H9 (cell line): ENCODE results near the gene ERVFRD-1. TPM values are rescaled to one million over a fixed set of nuclear protein-coding genes. Genes with fewer than 3 reads are reported as not detected.

Source experiments
- DNase-seq: peaks from one replicate; pipeline ENCODE4 v3.0.0-alpha.2; 2017
- H2AFZ ChIP-seq: one replicate; pipeline ENCODE4 v1.6.1; 2013; ENCODE audit warnings: mild to moderate bottlenecking, low read length, control low read depth, moderate library complexity
- H2AK5ac ChIP-seq: 2 replicates; pipeline ENCODE4 v1.6.1; 2013; ENCODE audit warnings: low read length, control low read depth, mixed read lengths; ENCODE audit not compliant: insufficient read length
- H2BK120ac ChIP-seq: one replicate; pipeline ENCODE4 v1.6.1; 2013; ENCODE audit warnings: low read depth, mild to moderate bottlenecking, low read length, control low read depth, inconsistent platforms; ENCODE audit not compliant: poor library complexity, severe bottlenecking
- H2BK12ac ChIP-seq: 2 replicates; pipeline ENCODE4 v1.6.1; 2013; ENCODE audit warnings: low read length, control low read depth, mixed read lengths, low read depth; ENCODE audit not compliant: insufficient read length
- H2BK15ac ChIP-seq: 2 replicates; pipeline ENCODE4 v1.6.1; 2013; ENCODE audit warnings: low read depth, low read length, control low read depth
- H2BK20ac ChIP-seq: one replicate; pipeline ENCODE4 v1.6.1; 2013; ENCODE audit warnings: low read depth, mild to moderate bottlenecking, low read length, control low read depth, inconsistent platforms; ENCODE audit not compliant: poor library complexity, severe bottlenecking
- H2BK5ac ChIP-seq: 2 replicates; pipeline ENCODE4 v1.6.1; 2013; ENCODE audit warnings: low read length, control low read depth, mixed read lengths; ENCODE audit not compliant: insufficient read length
- H3K14ac ChIP-seq: 2 replicates; pipeline ENCODE4 v1.6.1; 2013; ENCODE audit warnings: low read length, control low read depth; ENCODE audit not compliant: insufficient read depth
- H3K18ac ChIP-seq: 2 replicates; pipeline ENCODE4 v1.6.1; 2013; ENCODE audit warnings: low read depth, mild to moderate bottlenecking, mixed read lengths, low read length, control low read depth; ENCODE audit not compliant: insufficient read length
- H3K23ac ChIP-seq: 2 replicates; pipeline ENCODE4 v1.6.1; 2013; ENCODE audit warnings: low read length, control low read depth, mixed read lengths, low read depth; ENCODE audit not compliant: insufficient read length
- H3K23me2 ChIP-seq: 2 replicates; pipeline ENCODE4 v1.6.1; 2013; ENCODE audit warnings: low read depth, mild to moderate bottlenecking, mixed read lengths, low read length, control low read depth; ENCODE audit not compliant: insufficient read length, poor library complexity, severe bottlenecking
- H3K27ac ChIP-seq: 2 replicates; pipeline ENCODE4 v1.5.1; 2013; ENCODE audit warnings: low read length, control low read depth, mixed read lengths, low read depth; ENCODE audit not compliant: insufficient read length
- H3K27me3 ChIP-seq: 2 replicates; pipeline ENCODE4 v1.6.1; 2013; ENCODE audit warnings: low read length, control low read depth, inconsistent platforms; ENCODE audit not compliant: insufficient read depth
- H3K4ac ChIP-seq: 2 replicates; pipeline ENCODE4 v1.6.1; 2013; ENCODE audit warnings: low read depth, mild to moderate bottlenecking, control low read depth, inconsistent platforms, low read length, moderate library complexity
- H3K4me1 ChIP-seq: 2 replicates; pipeline ENCODE4 v1.6.1; 2013; ENCODE audit warnings: low read length, control low read depth, inconsistent platforms; ENCODE audit not compliant: insufficient read depth
- H3K4me2 ChIP-seq: 2 replicates; pipeline ENCODE4 v1.6.1; 2013; ENCODE audit warnings: low read length, control low read depth, mixed read lengths; ENCODE audit not compliant: insufficient read length, insufficient read depth
- H3K56ac ChIP-seq: 2 replicates; pipeline ENCODE4 v1.6.1; 2013; ENCODE audit warnings: low read depth, mild to moderate bottlenecking, mixed read lengths, low read length, control low read depth; ENCODE audit not compliant: insufficient read length
- H3K79me1 ChIP-seq: 2 replicates; pipeline ENCODE4 v1.6.1; 2013; ENCODE audit warnings: low read depth, mild to moderate bottlenecking, moderate library complexity, low read length, control low read depth, inconsistent platforms; ENCODE audit not compliant: insufficient read depth, poor library complexity, severe bottlenecking
- H3K79me2 ChIP-seq: 2 replicates; pipeline ENCODE4 v1.6.1; 2013; ENCODE audit warnings: low read length, control low read depth, inconsistent platforms; ENCODE audit not compliant: insufficient read depth
- H3K9ac ChIP-seq: 2 replicates; pipeline ENCODE4 v1.6.1; 2013; ENCODE audit warnings: low read length, control low read depth, mixed read lengths; ENCODE audit not compliant: insufficient read length; ENCODE audit errors: extremely low read depth
- H3K9me3 ChIP-seq: one replicate; pipeline ENCODE4 v1.6.1; 2013; ENCODE audit warnings: low read depth, low read length, inconsistent platforms; ENCODE audit not compliant: control insufficient read depth
- H3T11ph ChIP-seq: one replicate; pipeline ENCODE4 v1.6.1; 2013; ENCODE audit warnings: mild to moderate bottlenecking, low read length, control low read depth, inconsistent platforms
- H4K20me1 ChIP-seq: one replicate; pipeline ENCODE4 v1.6.1; 2013; ENCODE audit not compliant: control insufficient read depth, insufficient read length, insufficient read depth
- H4K5ac ChIP-seq: 2 replicates; pipeline ENCODE4 v1.6.1; 2013; ENCODE audit warnings: low read depth, mild to moderate bottlenecking, mixed read lengths, low read length, control low read depth; ENCODE audit not compliant: insufficient read length
- H4K8ac ChIP-seq: replicated peaks from 2 replicates; pipeline ENCODE4 v1.6.1; 2013; ENCODE audit warnings: low read length, control low read depth, mixed read lengths, low read depth; ENCODE audit not compliant: insufficient read length
- H4K91ac ChIP-seq: 2 replicates; pipeline ENCODE4 v1.6.1; 2013; ENCODE audit warnings: low read depth, mild to moderate bottlenecking, moderate library complexity, mixed read lengths, low read length, control low read depth; ENCODE audit not compliant: insufficient read length
- H3K27ac Mint-ChIP-seq, 3 experiments: 2 replicates in 2 of 3; 3 replicates in 1 of 3; pipeline ENCODE4 v1.8.0; 2020 to 2021; ENCODE audit warnings: mixed read lengths in 3 of 3, mild to moderate bottlenecking in 1 of 3, moderate library complexity in 1 of 3
- H3K27me3 Mint-ChIP-seq: 2 replicates; pipeline ENCODE4 v1.8.0; 2021; ENCODE audit warnings: low read depth, mild to moderate bottlenecking, moderate library complexity, mixed read lengths
- H3K36me3 Mint-ChIP-seq, 3 experiments: 2 replicates in 2 of 3; 3 replicates in 1 of 3; pipeline ENCODE4 v1.8.0; 2020 to 2021; ENCODE audit warnings: low read depth in 3 of 3, mixed read lengths in 3 of 3; ENCODE audit not compliant: insufficient read depth in 1 of 3
- H3K4me1 Mint-ChIP-seq, 2 experiments: 2 replicates each; pipeline ENCODE4 v1.8.0; 2020; ENCODE audit warnings: mixed read lengths in 2 of 2
- H3K4me3 Mint-ChIP-seq, 2 experiments: 2 replicates in 1 of 2; 3 replicates in 1 of 2; pipeline ENCODE4 v1.8.0; 2020 to 2021; ENCODE audit warnings: mild to moderate bottlenecking in 2 of 2, mixed read lengths in 2 of 2, moderate library complexity in 1 of 2
- H3K9me3 Mint-ChIP-seq, 2 experiments: 2 replicates in 1 of 2; 3 replicates in 1 of 2; pipeline ENCODE4 v1.8.0; 2020; ENCODE audit warnings: mild to moderate bottlenecking in 2 of 2, mixed read lengths in 2 of 2, moderate library complexity in 1 of 2
- WGBS: extraction: QIAGEN DNeasy Blood & Tissue Kit; methylation state at CpG from one replicate; pipeline ENCODE4 v1.1.7; 2013; ENCODE audit warnings: missing lambda C conversion rate, low lambda C conversion rate, mixed read lengths; ENCODE audit not compliant: insufficient read length; ENCODE audit errors: extremely low coverage; 5-methylcytosine and 5-hydroxymethylcytosine counted together
- total RNA-seq: library from RNA; stranded (reverse); gene quantifications from 2 replicates; pipeline ENCODE4 v1.2.1, GENCODE V29; 2021
- TF ChIP-seq, protein P1 (sequence below): fragments of 200-600 bp; sonication (generic); conservative IDR thresholded peaks from 3 replicates; pipeline ENCODE4 v1.8.0; 2021; ENCODE audit warnings: antibody characterized with exemption, mild to moderate bottlenecking

ERVFRD-1 gene
- total RNA-seq, 1 experiment from 2014 or later, result not detected

DNA sequence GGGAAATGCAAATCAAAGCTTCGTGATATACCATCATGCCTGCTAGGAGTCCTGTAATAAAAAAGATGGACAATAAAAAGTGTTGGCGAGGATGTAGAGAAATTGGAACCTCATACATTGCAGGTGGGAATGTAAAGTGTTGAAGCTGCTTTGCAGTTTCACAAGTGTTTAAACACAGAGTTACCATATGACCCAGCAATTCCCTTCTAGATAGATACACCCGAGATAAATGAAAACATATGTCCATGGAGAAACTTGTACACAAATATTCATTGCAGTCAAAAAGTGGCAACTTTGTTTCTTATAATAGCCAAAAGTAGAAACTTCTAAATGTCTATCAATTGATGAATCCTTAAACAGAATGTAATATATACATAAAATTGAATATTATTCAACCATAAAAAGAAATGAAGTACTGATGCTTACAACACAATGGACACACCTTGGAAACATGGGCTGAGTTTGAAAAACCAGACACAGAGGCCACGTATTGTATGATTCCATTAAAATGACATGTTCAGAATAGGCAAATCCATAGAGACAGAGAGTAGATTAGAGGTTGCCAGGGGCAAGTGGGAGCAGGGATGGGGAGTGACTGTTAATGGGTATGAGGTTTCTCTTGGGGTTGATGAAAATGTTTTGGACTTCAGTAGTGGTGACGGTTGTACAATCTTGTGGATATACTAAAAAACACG is 20.8 kb upstream of the ERVFRD-1 start:
- Histone ChIP-seq H3K4ac (no peak overlapping the region), H2BK5ac (no peak overlapping the region), H4K20me1 (no peaks in the 10 kb centered on the region), H4K8ac (no peak overlapping the region), H3K4me1 (no peaks in the 10 kb centered on the region), H3K23ac (no peak overlapping the region), H2BK20ac (no peak overlapping the region), H3K79me1 (peaks cover 3% of the 10 kb centered on the region), H3K27ac (no peak overlapping the region), H3T11ph (no peak overlapping the region), H3K23me2 (no peaks in the 10 kb centered on the region), H3K56ac (no peak overlapping the region), H4K5ac (no peak overlapping the region), H4K91ac (no peak overlapping the region), H3K14ac (no peak overlapping the region), H2BK120ac (no peak overlapping the region), H3K4me2 (no peak overlapping the region), H3K79me2 (peaks cover 5% of the 10 kb centered on the region; the same call in 1 of the 2 replicates), H3K27me3 (no peaks in the 10 kb centered on the region), H2BK12ac (no peak overlapping the region), H3K9me3 (no peaks in the 10 kb centered on the region), H2AFZ (no peak overlapping the region), H2AK5ac (no peak overlapping the region), H2BK15ac (no peak overlapping the region), H3K9ac (no peak overlapping the region), H3K18ac (no peak overlapping the region)
- TF ChIP-seq, protein P1, sequence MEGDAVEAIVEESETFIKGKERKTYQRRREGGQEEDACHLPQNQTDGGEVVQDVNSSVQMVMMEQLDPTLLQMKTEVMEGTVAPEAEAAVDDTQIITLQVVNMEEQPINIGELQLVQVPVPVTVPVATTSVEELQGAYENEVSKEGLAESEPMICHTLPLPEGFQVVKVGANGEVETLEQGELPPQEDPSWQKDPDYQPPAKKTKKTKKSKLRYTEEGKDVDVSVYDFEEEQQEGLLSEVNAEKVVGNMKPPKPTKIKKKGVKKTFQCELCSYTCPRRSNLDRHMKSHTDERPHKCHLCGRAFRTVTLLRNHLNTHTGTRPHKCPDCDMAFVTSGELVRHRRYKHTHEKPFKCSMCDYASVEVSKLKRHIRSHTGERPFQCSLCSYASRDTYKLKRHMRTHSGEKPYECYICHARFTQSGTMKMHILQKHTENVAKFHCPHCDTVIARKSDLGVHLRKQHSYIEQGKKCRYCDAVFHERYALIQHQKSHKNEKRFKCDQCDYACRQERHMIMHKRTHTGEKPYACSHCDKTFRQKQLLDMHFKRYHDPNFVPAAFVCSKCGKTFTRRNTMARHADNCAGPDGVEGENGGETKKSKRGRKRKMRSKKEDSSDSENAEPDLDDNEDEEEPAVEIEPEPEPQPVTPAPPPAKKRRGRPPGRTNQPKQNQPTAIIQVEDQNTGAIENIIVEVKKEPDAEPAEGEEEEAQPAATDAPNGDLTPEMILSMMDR, result no peak
- Mint-ChIP-seq H3K4me1 (peaks cover 12 to 19% of the 10 kb centered on the region in 2 experiments), H3K36me3 (peaks cover 7 to 16% (median 15%) of the 10 kb centered on the region in 3 experiments; a peak in 6 of 7 replicates), H3K27ac (no peak overlapping the region), H3K4me3 (no peak overlapping the region), H3K9me3 (no peaks in the 10 kb centered on the region), H3K27me3 (no peaks in the 10 kb centered on the region)
- no CpG with 5 or more reads among the region's 6 CpGs for WGBS
- DNase-seq, result no peak
